ENCODE data around the gene IL25. TPM values are rescaled to one million over a fixed set of nuclear protein-coding genes. Genes with fewer than 3 reads are reported as not detected.

IL25 gene
- polyA plus RNA-seq (2013, experiment 1 of 2) = not detected
- not detected for polyA plus RNA-seq (2013, experiment 2 of 2)

DNA sequence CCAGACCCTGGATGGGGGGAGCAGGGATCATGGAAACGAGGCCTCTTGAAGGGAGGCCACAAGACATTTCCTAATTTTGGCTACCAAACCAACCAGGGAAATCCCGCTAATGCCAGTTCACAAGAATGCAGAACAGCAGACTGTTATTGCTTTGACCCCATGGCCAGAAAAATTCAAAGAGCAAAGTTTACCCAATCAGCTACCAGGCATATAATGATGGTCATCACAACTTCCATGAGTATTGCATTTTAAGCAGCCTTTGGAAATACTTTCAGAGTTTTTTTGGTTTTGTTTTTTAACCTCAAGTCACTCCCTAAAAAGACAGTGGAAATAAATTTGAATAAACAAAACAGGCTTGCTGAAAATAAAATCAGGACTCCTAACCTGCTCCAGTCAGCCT lies at the start of gene IL25:
TSS of gene IL25 (plus strand) at position 301 of the 400 bp plus-strand sequence.
- Histone ChIP-seq H3K9me3 (ENCODE audit: control insufficient read depth, low read length) (no peaks in the 10 kb centered on the region), H3K36me3 (ENCODE audit: control insufficient read depth in 1 of 2, insufficient read depth in 2 of 2, low read depth in 1 of 2, low read length in 2 of 2) (no peaks in the 10 kb centered on the region), H2AFZ (ENCODE audit: low read depth, low read length) (no peak within 1 kb of the TSS), H4K8ac (ENCODE audit: low read length) (no peak within 1 kb of the TSS), H4K91ac (ENCODE audit: low read length) (no peak within 1 kb of the TSS), H3K23ac (ENCODE audit: low read length in 2 of 2) (no peak within 1 kb of the TSS), H2BK15ac (ENCODE audit: low read depth, poor library complexity, severe bottlenecking) (no peak within 1 kb of the TSS), H2BK120ac (ENCODE audit: low read depth, low read length) (no peak within 1 kb of the TSS), H3K18ac (ENCODE audit: low read depth in 1 of 2, low read length in 2 of 2) (no peak within 1 kb of the TSS), H3K79me1 (replicated peaks; ENCODE audit: low read length, poor library complexity, severe bottlenecking) (no peaks in the 10 kb centered on the region), H2BK12ac (ENCODE audit: low read length in 2 of 2) (no peak within 1 kb of the TSS), H3K4me2 (ENCODE audit: low read length, poor library complexity, severe bottlenecking) (no peak within 1 kb of the TSS), H3K9ac (ENCODE audit: low read length) (no peak within 1 kb of the TSS), H3K14ac (ENCODE audit: low read length in 2 of 2) (peak within 1 kb of the TSS in 1 of 2 experiments; percentile 6), H3K27ac (ENCODE audit: low read length, poor library complexity, severe bottlenecking) (no peak within 1 kb of the TSS), H3K4me1 (ENCODE audit: control insufficient read depth, insufficient read depth, low read depth, low read length) (no peaks in the 10 kb centered on the region), H2BK5ac (ENCODE audit: low read depth, low read length, poor library complexity, severe bottlenecking) (no peak within 1 kb of the TSS), H3K4me3 (ENCODE audit: insufficient read depth in 1 of 2, low read depth in 1 of 2, low read length in 2 of 2) (no peak within 1 kb of the TSS), H3K4ac (ENCODE audit: low read depth in 1 of 2, low read length in 2 of 2) (no peak within 1 kb of the TSS), H2AK5ac (ENCODE audit: low read length, severe bottlenecking) (no peak within 1 kb of the TSS), H3K27me3 (ENCODE audit: control insufficient read depth in 1 of 2, insufficient read depth in 1 of 2, low read length in 2 of 2) (peaks cover 58 to 64% of the 10 kb centered on the region in 2 experiments)
- no peak for DNase-seq
- 79% methylated on average over 2 of the region's 2 CpGs for WGBS

DNA sequence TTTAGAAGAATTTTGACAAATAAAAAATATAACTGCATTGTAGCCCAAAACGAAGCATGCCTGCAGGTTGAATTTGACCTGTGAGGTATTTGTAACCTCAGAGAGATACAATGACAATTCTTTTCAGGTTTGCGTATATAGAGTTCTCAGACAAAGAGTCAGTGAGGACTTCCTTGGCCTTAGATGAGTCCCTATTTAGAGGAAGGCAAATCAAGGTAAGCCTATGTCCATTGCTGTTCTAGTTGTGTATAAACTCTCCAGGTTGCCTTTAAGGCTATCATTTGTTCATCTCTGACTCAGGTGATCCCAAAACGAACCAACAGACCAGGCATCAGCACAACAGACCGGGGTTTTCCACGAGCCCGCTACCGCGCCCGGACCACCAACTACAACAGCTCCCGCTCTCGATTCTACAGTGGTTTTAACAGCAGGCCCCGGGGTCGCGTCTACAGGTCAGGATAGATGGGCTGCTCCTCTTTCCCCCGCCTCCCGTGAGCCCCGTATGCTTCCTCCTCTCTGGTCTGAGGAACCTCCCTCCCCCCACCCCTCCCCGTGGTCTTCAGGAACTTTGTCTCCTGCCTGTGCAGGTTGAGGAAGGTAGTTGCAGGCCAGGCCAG lies 48.7 kb upstream of the IL25 start:
- Histone ChIP-seq H4K91ac (ENCODE audit: low read length) (no peak overlapping the region), H3K36me3 (ENCODE audit: control insufficient read depth in 1 of 2, insufficient read depth in 2 of 2, low read depth in 1 of 2, low read length in 2 of 2) (peaks cover 32 to 49% of the 10 kb centered on the region in 2 experiments), H2AFZ (ENCODE audit: low read depth, low read length) (no peak overlapping the region), H3K79me1 (replicated peaks; ENCODE audit: low read length, poor library complexity, severe bottlenecking) (peaks cover 10% of the 10 kb centered on the region), H3K4ac (ENCODE audit: low read depth in 1 of 2, low read length in 2 of 2) (no peak overlapping the region), H2BK15ac (ENCODE audit: low read depth, poor library complexity, severe bottlenecking) (no peak overlapping the region), H3K4me2 (ENCODE audit: low read length, poor library complexity, severe bottlenecking) (no peak overlapping the region), H2BK12ac (ENCODE audit: low read length in 2 of 2) (no peak overlapping the region), H4K8ac (ENCODE audit: low read length) (no peak overlapping the region), H3K14ac (ENCODE audit: low read length in 2 of 2) (no peak overlapping the region), H3K27me3 (ENCODE audit: control insufficient read depth in 1 of 2, insufficient read depth in 1 of 2, low read length in 2 of 2) (no peaks in the 10 kb centered on the region), H3K9ac (ENCODE audit: low read length) (peak overlapping the region; percentile 97), H2AK5ac (ENCODE audit: low read length, severe bottlenecking) (no peak overlapping the region), H2BK5ac (ENCODE audit: low read depth, low read length, poor library complexity, severe bottlenecking) (no peak overlapping the region), H3K4me1 (ENCODE audit: control insufficient read depth, insufficient read depth, low read depth, low read length) (peaks cover 13% of the 10 kb centered on the region), H3K18ac (ENCODE audit: low read depth in 1 of 2, low read length in 2 of 2) (no peak overlapping the region), H3K27ac (ENCODE audit: low read length, poor library complexity, severe bottlenecking) (no peak overlapping the region), H3K4me3 (ENCODE audit: insufficient read depth in 1 of 2, low read depth in 1 of 2, low read length in 2 of 2) (no peak overlapping the region), H3K9me3 (ENCODE audit: control insufficient read depth, low read length) (no peaks in the 10 kb centered on the region), H3K23ac (ENCODE audit: low read length in 2 of 2) (no peak overlapping the region), H2BK120ac (ENCODE audit: low read depth, low read length) (no peak overlapping the region)
- 95% methylated on average over 15 of the region's 18 CpGs for WGBS
- no peak for DNase-seq

DNA sequence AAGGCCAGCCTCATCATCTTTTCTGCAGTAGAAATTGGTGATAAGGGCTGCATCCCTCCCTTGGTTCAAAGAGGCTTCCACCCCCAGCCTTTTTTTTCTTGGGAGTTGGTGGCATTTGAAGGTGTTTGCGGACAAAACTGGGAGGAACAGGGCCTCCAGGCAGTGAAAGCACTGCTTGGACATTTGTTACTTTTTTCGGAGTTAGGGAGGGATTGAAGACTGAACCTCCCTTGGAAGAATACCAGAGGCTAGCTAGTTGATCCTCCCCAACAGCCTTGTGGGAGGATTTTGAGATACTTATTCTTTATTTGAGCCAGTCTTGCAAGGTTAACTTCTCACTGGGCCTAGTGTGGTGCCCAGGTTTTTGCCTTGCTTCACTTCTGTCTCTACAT lies 48.2 kb upstream of the IL25 start:
- Histone ChIP-seq H3K4ac (ENCODE audit: low read depth in 1 of 2, low read length in 2 of 2) (no peak overlapping the region), H2BK15ac (ENCODE audit: low read depth, poor library complexity, severe bottlenecking) (no peak overlapping the region), H3K27ac (ENCODE audit: low read length, poor library complexity, severe bottlenecking) (no peak overlapping the region), H3K4me2 (ENCODE audit: low read length, poor library complexity, severe bottlenecking) (no peak overlapping the region), H2BK12ac (ENCODE audit: low read length in 2 of 2) (no peak overlapping the region), H4K8ac (ENCODE audit: low read length) (no peak overlapping the region), H2AFZ (ENCODE audit: low read depth, low read length) (no peak overlapping the region), H2AK5ac (ENCODE audit: low read length, severe bottlenecking) (no peak overlapping the region), H2BK120ac (ENCODE audit: low read depth, low read length) (no peak overlapping the region), H3K79me1 (replicated peaks; ENCODE audit: low read length, poor library complexity, severe bottlenecking) (peaks cover 10% of the 10 kb centered on the region), H3K36me3 (ENCODE audit: control insufficient read depth in 1 of 2, insufficient read depth in 2 of 2, low read depth in 1 of 2, low read length in 2 of 2) (peaks cover 30 to 46% of the 10 kb centered on the region in 2 experiments), H3K18ac (ENCODE audit: low read depth in 1 of 2, low read length in 2 of 2) (no peak overlapping the region), H3K9me3 (ENCODE audit: control insufficient read depth, low read length) (no peaks in the 10 kb centered on the region), H3K9ac (ENCODE audit: low read length) (peak overlapping the region; percentile 3), H4K91ac (ENCODE audit: low read length) (no peak overlapping the region), H3K23ac (ENCODE audit: low read length in 2 of 2) (no peak overlapping the region), H3K27me3 (ENCODE audit: control insufficient read depth in 1 of 2, insufficient read depth in 1 of 2, low read length in 2 of 2) (no peaks in the 10 kb centered on the region), H2BK5ac (ENCODE audit: low read depth, low read length, poor library complexity, severe bottlenecking) (no peak overlapping the region), H3K4me1 (ENCODE audit: control insufficient read depth, insufficient read depth, low read depth, low read length) (peaks cover 13% of the 10 kb centered on the region), H3K14ac (ENCODE audit: low read length in 2 of 2) (no peak overlapping the region), H3K4me3 (ENCODE audit: insufficient read depth in 1 of 2, low read depth in 1 of 2, low read length in 2 of 2) (no peak overlapping the region)
- WGBS = 97% methylated on average over 2 of the region's 2 CpGs
- DNase-seq = no peak

DNA sequence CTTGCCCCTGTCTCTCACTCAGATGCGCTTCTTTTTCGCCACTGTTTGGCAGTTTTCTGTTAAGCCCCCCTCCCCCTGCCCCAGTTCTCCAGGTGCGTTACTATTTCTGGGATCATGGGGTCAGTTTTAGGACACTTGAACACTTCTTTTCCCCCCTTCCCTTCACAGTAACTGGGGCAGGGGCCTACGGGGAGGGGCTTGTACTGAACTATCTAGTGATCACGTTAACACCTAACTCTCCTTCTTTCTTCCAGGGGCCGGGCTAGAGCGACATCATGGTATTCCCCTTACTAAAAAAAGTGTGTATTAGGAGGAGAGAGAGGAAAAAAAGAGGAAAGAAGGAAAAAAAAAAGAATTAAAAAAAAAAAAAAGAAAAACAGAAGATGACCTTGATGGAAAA lies 47.6 kb upstream of the IL25 start:
- no peak overlapping the region for H3K23ac ChIP-seq (ENCODE audit: low read length in 2 of 2)
- H2BK120ac ChIP-seq (ENCODE audit: low read depth, low read length) = no peak overlapping the region
- H3K18ac ChIP-seq (ENCODE audit: low read depth in 1 of 2, low read length in 2 of 2) = no peak overlapping the region
- H2BK12ac ChIP-seq (ENCODE audit: low read length in 2 of 2) = no peak overlapping the region
- no peaks in the 10 kb centered on the region for H3K27me3 ChIP-seq (ENCODE audit: control insufficient read depth in 1 of 2, insufficient read depth in 1 of 2, low read length in 2 of 2)
- no peak overlapping the region for H3K14ac ChIP-seq (ENCODE audit: low read length in 2 of 2)
- no peak overlapping the region for H2BK5ac ChIP-seq (ENCODE audit: low read depth, low read length, poor library complexity, severe bottlenecking)
- H3K4me1 ChIP-seq (ENCODE audit: control insufficient read depth, insufficient read depth, low read depth, low read length) = peaks cover 13% of the 10 kb centered on the region
- H3K36me3 ChIP-seq (ENCODE audit: control insufficient read depth in 1 of 2, insufficient read depth in 2 of 2, low read depth in 1 of 2, low read length in 2 of 2) = peaks cover 27 to 41% of the 10 kb centered on the region in 2 experiments
- no peaks in the 10 kb centered on the region for H3K9me3 ChIP-seq (ENCODE audit: control insufficient read depth, low read length)
- H3K9ac ChIP-seq (ENCODE audit: low read length) = peak overlapping the region; percentile 3
- no peak overlapping the region for H3K27ac ChIP-seq (ENCODE audit: low read length, poor library complexity, severe bottlenecking)
- no peak overlapping the region for H2AFZ ChIP-seq (ENCODE audit: low read depth, low read length)
- no peak overlapping the region for H2AK5ac ChIP-seq (ENCODE audit: low read length, severe bottlenecking)
- no peak overlapping the region for H4K8ac ChIP-seq (ENCODE audit: low read length)
- WGBS = 100% methylated on average over 4 of the region's 7 CpGs
- H3K4ac ChIP-seq (ENCODE audit: low read depth in 1 of 2, low read length in 2 of 2) = no peak overlapping the region
- no peak overlapping the region for H4K91ac ChIP-seq (ENCODE audit: low read length)
- no peak overlapping the region for H3K4me3 ChIP-seq (ENCODE audit: insufficient read depth in 1 of 2, low read depth in 1 of 2, low read length in 2 of 2)
- DNase-seq = no peak
- H3K4me2 ChIP-seq (ENCODE audit: low read length, poor library complexity, severe bottlenecking) = no peak overlapping the region
- H2BK15ac ChIP-seq (ENCODE audit: low read depth, poor library complexity, severe bottlenecking) = no peak overlapping the region
- peaks cover 8% of the 10 kb centered on the region for H3K79me1 ChIP-seq (replicated peaks; ENCODE audit: low read length, poor library complexity, severe bottlenecking)

Data from mesenchymal stem cell (in vitro differentiated cells and primary cell).